MM.1S (cell line): ENCODE measurements around the gene PTGIR.

Source experiments
- DNase-seq: peaks from one replicate; pipeline ENCODE4 v3.0.0-alpha.2; 2015
- H2AFZ ChIP-seq: fragments of 300-600 bp; sonication (generic); 2 replicates; pipeline ENCODE4 v1.6.0; 2016; ENCODE audit warnings: antibody characterized with exemption, low read length
- H3F3A ChIP-seq: fragments of 300-600 bp; sonication (generic); 2 replicates; pipeline ENCODE4 v1.6.1; 2016; ENCODE audit warnings: mild to moderate bottlenecking, antibody characterized with exemption, low read length, moderate library complexity, mixed read lengths; ENCODE audit not compliant: insufficient read depth
- H3K27ac ChIP-seq: fragments of 300-600 bp; sonication (generic); 2 replicates; pipeline ENCODE4 v1.5.1; 2016; ENCODE audit warnings: mild to moderate bottlenecking, low read length
- H3K27me3 ChIP-seq: fragments of 300-600 bp; sonication (generic); replicated peaks from 2 replicates; pipeline ENCODE4 v1.6.0; 2016; ENCODE audit warnings: low read length; ENCODE audit not compliant: insufficient read depth
- H3K36me3 ChIP-seq: fragments of 300-600 bp; sonication (generic); replicated peaks from 2 replicates; pipeline ENCODE4 v1.6.1; 2016; ENCODE audit warnings: mild to moderate bottlenecking, low read length, mixed read lengths; ENCODE audit not compliant: insufficient read depth
- H3K4me1 ChIP-seq: fragments of 300-600 bp; sonication (generic); 2 replicates; pipeline ENCODE4 v1.6.1; 2016; ENCODE audit warnings: low read length, mixed read lengths
- H3K4me2 ChIP-seq: fragments of 300-600 bp; sonication (generic); 2 replicates; pipeline ENCODE4 v1.6.0; 2016; ENCODE audit warnings: low read depth, low read length
- H3K4me3 ChIP-seq: fragments of 300-600 bp; sonication (generic); 2 replicates; pipeline ENCODE4 v1.5.1; 2016; ENCODE audit warnings: low read length, mixed read lengths
- H3K79me2 ChIP-seq: fragments of 300-600 bp; sonication (generic); 2 replicates; pipeline ENCODE4 v1.6.1; 2016; ENCODE audit warnings: mixed run types, low read length, mixed read lengths
- H3K9ac ChIP-seq: fragments of 300-600 bp; sonication (generic); 2 replicates; pipeline ENCODE4 v1.6.1; 2016; ENCODE audit warnings: low read length, mixed read lengths
- H3K9me2 ChIP-seq: fragments of 300-600 bp; sonication (generic); replicated peaks from 2 replicates; pipeline ENCODE4 v1.6.1; 2016; ENCODE audit warnings: mild to moderate bottlenecking, low read length, mixed read lengths; ENCODE audit not compliant: insufficient read depth
- H3K9me3 ChIP-seq: fragments of 300-600 bp; sonication (generic); replicated peaks from 2 replicates; pipeline ENCODE4 v1.6.1; 2016; ENCODE audit warnings: mild to moderate bottlenecking, low read length, mixed read lengths; ENCODE audit not compliant: insufficient read depth
- H4K20me1 ChIP-seq: fragments of 300-600 bp; sonication (generic); 2 replicates; pipeline ENCODE4 v1.6.1; 2016; ENCODE audit warnings: mild to moderate bottlenecking, low read length, moderate library complexity, mixed read lengths; ENCODE audit not compliant: insufficient read depth
- CTCF ChIP-seq: fragments of 300-600 bp; sonication (generic); IDR thresholded peaks from 2 replicates; pipeline ENCODE4 v1.5.1; 2016; ENCODE audit warnings: antibody characterized with exemption, low read length, mixed read lengths
- EZH2 ChIP-seq: fragments of 300-600 bp; sonication (generic); optimal IDR thresholded peaks from 2 replicates; pipeline ENCODE3; 2017; ENCODE audit warnings: low read depth, mild to moderate bottlenecking, antibody characterized with exemption, low read length, mixed read lengths
- EZH2phosphoT487 ChIP-seq: fragments of 300-600 bp; sonication (generic); IDR thresholded peaks from 2 replicates; pipeline ENCODE4 v1.6.1; 2018; ENCODE audit warnings: antibody characterized with exemption, low read length

Gene PTGIR

GRCh38 chr19:46648961-46649960 lies 24.4 kb upstream of the PTGIR start:
- no peaks in the 10 kb centered on the region for H3K9me3 ChIP-seq
- H3F3A ChIP-seq, result no peaks in the 10 kb centered on the region
- no peak overlapping the region for H3K4me3 ChIP-seq
- no peak for DNase-seq
- H3K4me1 ChIP-seq, result no peaks in the 10 kb centered on the region
- TF ChIP-seq EZH2 (no peak), EZH2phosphoT487 (no peak), CTCF (no peak)
- H3K27me3 ChIP-seq, result peaks cover 64% of the 10 kb centered on the region
- H3K4me2 ChIP-seq, result no peak overlapping the region
- H3K79me2 ChIP-seq, result no peaks in the 10 kb centered on the region
- no peak overlapping the region for H3K9ac ChIP-seq
- no peaks in the 10 kb centered on the region for H3K36me3 ChIP-seq
- H2AFZ ChIP-seq, result no peak overlapping the region
- no peaks in the 10 kb centered on the region for H4K20me1 ChIP-seq
- no peak overlapping the region for H3K27ac ChIP-seq
- no peaks in the 10 kb centered on the region for H3K9me2 ChIP-seq

GRCh38 chr19:46648060-46648960 lies 23.4 kb upstream of the PTGIR start:
- Histone ChIP-seq H3F3A (no peaks in the 10 kb centered on the region), H3K27me3 (peaks cover 60% of the 10 kb centered on the region), H4K20me1 (no peaks in the 10 kb centered on the region), H3K4me3 (no peak overlapping the region), H3K79me2 (no peaks in the 10 kb centered on the region), H3K4me2 (no peak overlapping the region), H3K4me1 (no peaks in the 10 kb centered on the region), H3K27ac (no peak overlapping the region), H2AFZ (no peak overlapping the region), H3K9ac (no peak overlapping the region), H3K9me2 (no peaks in the 10 kb centered on the region), H3K9me3 (no peaks in the 10 kb centered on the region), H3K36me3 (no peaks in the 10 kb centered on the region)
- DNase-seq, result no peak
- TF ChIP-seq CTCF (no peak), EZH2 (no peak), EZH2phosphoT487 (no peak)

GRCh38 chr19:46646402-46646801 lies 21.5 kb upstream of the PTGIR start:
- Histone ChIP-seq H3K9ac (no peak overlapping the region), H3K4me1 (no peaks in the 10 kb centered on the region), H3K9me3 (no peaks in the 10 kb centered on the region), H4K20me1 (no peaks in the 10 kb centered on the region), H3K9me2 (no peaks in the 10 kb centered on the region), H3K36me3 (no peaks in the 10 kb centered on the region), H2AFZ (no peak overlapping the region), H3K79me2 (no peaks in the 10 kb centered on the region), H3K4me2 (no peak overlapping the region), H3K27ac (no peak overlapping the region), H3K27me3 (peaks cover 60% of the 10 kb centered on the region), H3K4me3 (no peak overlapping the region), H3F3A (no peaks in the 10 kb centered on the region)
- DNase-seq, result no peak
- no peak for TF ChIP-seq EZH2
- no peak for TF ChIP-seq CTCF
- no peak for TF ChIP-seq EZH2phosphoT487
